Uterus (tissue), 2 donors: Measurements from ENCODE around the gene ARL14EPL.

ENCODE experiments used
- CTCF ChIP-seq, 4 experiments: fragments of 200-600 bp in 2 of 4; fragments of 450-650 bp in 2 of 4; sonication (generic) in 2 of 4; IDR thresholded peaks; one replicate each; pipeline ENCODE4 v1.5.1; 2016 to 2019; ENCODE audit warnings: antibody characterized with exemption in 4 of 4, mild to moderate bottlenecking in 2 of 4, moderate library complexity in 1 of 4
- POLR2A ChIP-seq, 2 donors: fragments of 450-650 bp; IDR thresholded peaks; one replicate each; pipeline ENCODE4 v1.6.1; 2016; ENCODE audit warnings: antibody characterized with exemption in 2 of 2, mild to moderate bottlenecking in 1 of 2, moderate library complexity in 1 of 2

GRCh38 chr5:116071211-116071610, 38.9 kb downstream of the ARL14EPL start:
- TF ChIP-seq CTCF (IDR thresholded peaks at IDR 0.05), result no peak
- TF ChIP-seq POLR2A (IDR thresholded peaks at IDR 0.05), result no peak
